ENCODE results near the gene THADA.

THADA gene

DNA sequence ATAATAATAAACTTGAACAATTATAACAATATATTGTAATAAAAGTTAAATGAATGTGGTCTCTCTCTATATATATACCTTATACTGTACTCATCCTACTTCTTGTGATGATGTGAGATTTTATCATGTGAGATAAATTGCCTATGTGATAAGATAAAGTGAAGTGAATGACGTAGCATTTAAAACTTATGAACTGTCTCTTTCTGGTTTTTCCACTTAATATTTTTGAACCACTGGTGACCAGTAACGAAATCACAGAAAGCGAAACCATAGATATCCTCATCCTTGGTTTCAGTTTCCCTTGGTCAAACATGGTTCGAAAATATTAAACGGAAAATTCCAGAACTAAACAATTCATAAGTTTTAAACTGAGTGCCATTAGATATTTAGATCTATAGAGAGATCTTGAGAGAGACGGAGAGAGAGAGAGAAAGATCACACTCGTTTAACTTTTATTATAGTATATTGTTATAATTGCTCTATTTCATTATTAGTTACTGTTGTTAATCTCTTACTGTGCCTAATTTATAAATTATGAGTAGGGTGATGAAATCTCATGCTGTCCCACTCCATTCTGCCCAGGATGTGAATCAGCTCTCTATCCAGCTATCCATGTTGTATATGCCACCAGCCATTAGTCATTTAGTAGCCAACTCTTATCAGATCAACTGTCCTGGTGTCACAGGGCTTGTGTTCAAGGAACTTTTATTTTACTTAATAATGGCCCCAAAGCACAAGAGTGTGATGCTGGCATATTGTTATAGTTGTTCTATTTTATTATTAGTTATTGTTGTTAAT lies 156.8 kb downstream of the THADA start:
- DNase-seq, result no peak

DNA sequence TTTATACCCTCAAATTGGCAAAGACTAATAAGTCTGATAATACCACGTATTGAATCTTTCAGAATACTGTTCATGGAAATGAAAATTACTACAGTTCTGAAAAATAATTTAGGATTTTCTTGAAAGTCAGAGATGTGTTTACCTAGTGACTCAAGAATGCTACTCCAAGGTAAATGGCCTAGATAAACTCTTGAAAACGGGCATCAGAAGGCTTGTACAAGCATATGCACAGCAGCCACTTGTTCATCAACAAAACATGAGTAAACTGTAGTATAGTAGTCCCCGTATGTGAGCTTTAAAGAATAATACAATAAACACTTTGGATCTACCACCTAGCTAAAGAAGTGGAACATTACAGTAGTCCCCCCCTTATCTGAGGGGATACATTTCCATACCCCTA lies 157.5 kb downstream of the THADA start:
- DNase-seq, result no peak

DNA sequence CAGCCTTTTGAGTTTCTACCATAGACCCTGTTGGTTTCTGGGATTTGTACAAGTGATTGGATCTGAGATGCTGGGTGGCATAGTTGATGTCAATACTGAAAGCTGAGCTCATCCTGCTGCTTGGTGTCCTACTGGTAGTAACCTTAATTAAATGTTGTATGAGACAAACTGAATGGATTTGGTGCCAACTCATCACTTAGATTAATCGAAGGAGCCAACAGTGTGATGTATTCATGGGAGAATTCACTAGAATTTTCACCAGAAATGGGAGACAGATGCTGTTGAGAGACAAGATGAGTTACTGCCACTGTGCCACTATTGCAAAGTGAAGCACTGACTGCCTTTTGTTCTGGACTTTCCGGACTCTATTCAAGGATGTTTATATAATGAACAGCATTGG lies 158.5 kb downstream of the THADA start:
- no peak for DNase-seq

DNA sequence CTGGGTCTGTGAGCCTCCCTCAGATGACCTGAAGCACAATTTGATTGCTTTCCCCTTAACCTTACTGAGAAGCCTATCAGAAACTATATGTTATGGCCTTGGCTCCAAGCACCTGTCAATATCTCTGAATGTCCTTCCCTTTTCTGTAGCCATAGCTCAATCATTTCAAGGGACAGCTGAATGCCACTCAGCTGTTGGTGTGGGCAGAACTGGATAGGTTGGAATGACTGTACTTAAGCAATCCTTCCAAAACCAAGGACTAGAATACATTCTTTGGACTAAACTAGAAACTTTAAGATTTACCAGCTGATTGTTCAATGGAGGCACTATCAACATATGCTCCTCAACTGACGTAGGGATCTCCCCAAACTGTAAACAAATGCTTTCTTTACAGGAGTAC lies 159.4 kb downstream of the THADA start:
- no peak for DNase-seq

GRCh38 chr2:43435746-43436145 lies 160.1 kb downstream of the THADA start:
- no peak for DNase-seq

GRCh38 chr2:43430489-43430888 lies 165.3 kb downstream of the THADA start:
- no peak for DNase-seq

DNA sequence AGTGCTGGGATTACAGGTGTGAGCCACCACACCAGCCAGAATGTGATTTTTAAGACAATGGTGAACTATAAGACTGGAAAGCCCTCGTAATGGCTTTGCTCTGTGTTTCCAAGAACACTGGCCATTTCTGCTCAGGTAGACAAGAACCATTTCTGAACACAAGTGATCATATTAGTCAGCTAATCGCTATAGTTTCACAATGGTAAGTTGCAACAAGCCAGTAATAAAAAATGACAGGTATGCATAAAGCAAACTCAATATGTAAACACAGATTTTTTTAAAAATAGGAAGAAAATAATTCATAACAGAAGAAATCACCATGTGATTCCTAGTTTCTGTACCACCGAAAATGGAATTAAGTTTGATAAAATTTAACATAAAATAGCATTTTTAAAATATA lies 166.5 kb downstream of the THADA start:
- DNase-seq, result no peak

DNA sequence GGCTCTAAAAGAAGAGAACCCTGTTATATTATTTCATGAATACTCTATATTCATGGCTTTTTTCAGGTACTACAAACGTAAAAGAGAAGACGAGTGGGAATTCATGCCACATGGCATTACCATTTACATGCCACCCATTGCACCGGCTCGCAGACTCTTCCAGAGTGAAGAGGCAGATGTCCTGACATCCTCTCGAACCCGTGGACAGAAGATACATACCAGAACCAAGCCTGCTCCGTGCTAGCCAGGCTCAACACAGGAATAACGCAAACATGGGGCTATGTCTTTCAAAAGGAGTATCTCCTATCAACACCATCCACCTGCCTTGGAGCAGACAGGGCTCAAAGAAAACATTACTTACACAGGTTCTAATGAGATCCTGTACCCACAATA lies 168.8 kb downstream of the THADA start:
- no peak for DNase-seq

GRCh38 chr2:43426305-43427031 lies 169.4 kb downstream of the THADA start:
- DNase-seq, result peak; percentile 66

- no peak for DNase-seq
Observed at GRCh38 chr2:43425659-43426058, 170.2 kb downstream of the THADA start.

- DNase-seq, result no peak
Observed at GRCh38 chr2:43424262-43425207, 171.3 kb downstream of the THADA start.

DNA sequence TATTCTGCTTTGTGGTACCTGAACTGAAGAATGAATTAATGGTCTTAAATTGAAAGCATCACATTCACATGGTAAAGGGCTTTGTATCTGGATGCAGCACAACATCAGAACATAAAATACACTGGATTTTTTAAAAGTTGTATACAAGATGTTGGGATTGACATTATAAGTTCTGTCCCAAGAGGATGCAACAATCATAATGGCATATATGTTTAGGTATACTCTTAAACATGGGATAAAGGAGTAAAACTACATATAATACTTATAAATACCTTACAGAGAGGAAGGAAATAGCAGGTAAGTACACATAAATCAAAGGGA lies 171.9 kb downstream of the THADA start:
- no peak for DNase-seq

- no peak for DNase-seq
Observed at GRCh38 chr2:43421194-43421593, 174.6 kb downstream of the THADA start.

DNA sequence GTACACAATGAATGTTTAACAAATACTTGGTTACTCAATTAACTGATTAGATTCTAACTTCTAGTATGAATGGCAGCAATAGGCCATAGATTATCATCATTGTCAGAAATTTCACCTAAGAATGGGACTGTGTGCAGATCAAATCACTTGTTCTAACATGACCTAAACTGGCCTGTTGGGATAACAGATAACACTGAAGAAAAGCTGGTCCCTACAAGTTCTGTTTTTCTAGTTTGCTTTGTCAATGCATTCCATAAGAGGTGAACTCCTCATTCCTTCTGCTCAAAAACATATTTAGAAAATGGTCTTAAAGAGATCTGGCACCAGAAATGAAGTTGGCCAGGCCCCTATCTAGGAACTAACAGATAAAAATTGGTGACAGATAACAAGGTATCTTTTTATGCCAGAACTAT lies 175.4 kb downstream of the THADA start:
- no peak for DNase-seq

- no peak for DNase-seq
Observed at GRCh38 chr2:43419876-43420275, 176.0 kb downstream of the THADA start.

DNA sequence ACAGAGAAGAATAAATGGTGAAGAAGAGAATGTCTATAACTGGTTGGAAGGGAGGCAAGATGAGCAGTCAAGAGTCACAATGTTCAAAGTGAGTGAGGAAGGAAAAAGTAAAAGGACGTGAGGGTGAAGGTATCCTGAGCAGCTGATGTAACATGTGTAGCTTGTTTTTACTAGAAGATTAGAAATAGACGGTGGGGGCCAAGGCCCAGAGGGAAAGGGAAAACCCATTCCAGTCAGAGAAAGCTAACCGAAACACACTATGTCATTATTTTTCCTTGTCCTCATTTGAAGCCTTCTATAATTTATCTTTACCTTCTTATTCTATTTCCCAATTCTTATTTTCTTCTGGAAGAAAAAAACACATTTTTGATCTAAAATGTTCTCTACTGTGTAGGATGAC lies 176.6 kb downstream of the THADA start:
- DNase-seq, result no peak

DNA sequence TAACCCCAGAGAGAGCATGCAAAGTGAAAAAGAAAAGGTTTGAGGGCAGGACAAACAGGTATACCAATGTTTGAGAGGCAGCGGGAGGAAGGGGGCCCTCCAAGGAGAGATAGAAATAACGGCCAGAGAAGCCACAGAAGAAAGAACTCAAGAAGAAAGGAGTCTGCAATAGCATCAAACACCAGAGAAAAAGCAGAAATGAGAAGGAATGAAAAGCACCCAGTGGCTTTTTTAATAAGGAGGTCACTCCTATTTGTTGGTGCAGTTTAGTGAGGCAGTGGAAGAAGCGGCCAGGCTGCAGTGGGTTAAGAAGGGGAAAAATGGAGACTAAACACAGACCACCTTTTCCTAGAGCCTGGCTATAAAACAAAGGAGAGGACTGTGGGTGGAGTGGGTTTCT lies 177.2 kb downstream of the THADA start:
- DNase-seq, result no peak

GRCh38 chr2:43417300-43417699 lies 178.5 kb downstream of the THADA start:
- DNase-seq, result no peak

DNA sequence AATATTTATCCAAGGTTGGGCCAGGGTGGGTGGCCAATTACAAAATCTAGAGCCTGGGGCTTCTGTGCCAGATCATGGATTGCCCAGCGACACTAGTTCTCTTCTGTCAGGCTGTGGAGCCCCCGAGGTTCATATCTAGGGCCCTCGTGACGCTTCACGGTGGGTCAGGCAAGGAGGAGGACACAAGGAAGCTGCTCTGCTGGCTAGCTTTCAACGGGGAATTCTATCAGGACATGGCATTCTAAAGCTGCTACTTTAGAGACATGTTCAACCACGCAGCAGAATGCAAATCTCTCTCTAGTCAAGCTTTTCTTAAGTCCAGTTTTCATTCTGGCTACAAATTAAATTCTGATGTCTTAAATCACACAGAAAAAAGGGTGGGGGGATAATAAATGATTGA lies 180.2 kb downstream of the THADA start:
- DNase-seq, result no peak

GRCh38 chr2:43414586-43415135 lies 181.2 kb downstream of the THADA start:
- DNase-seq, result no peak

- no peak for DNase-seq
Observed at GRCh38 chr2:43414033-43414432, 181.8 kb downstream of the THADA start.

DNA sequence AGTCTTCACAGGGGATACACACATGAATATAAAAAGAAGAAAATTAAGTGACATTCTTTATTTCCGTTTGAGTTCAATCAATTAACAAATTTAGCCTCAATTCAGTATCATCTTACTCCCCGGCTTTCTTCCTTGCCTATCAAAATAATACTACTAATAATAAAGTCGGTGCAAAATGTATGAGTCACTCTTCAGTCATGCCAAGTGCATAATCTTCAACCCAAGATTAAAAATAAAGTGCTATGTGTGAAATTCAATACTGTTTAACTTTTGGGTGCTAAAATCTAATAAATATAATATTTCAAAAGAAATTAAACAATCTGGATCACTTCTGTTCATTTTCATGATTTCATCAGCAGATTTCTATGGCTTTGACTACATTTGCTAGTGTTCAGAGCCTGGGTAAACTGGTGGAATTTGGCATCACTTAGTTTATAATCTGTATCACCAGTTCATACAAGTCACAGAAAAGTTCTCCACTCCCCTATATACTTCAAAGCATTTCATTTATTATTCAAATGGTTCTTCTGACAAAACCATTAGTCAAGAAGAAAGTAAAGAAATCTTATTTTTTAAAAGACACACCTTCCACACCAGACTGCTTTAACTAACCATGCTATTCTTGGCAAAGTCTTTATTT lies 183.6 kb downstream of the THADA start:
- no peak for DNase-seq
